ENCODE measurements around the gene LLPH.
"Not testable (repeated sequence)": the region's sequence is repeated elsewhere in the genome, so short reads cannot be mapped to it uniquely, and the experiment has no call there.

LLPH gene

GRCh38 chr12:66130267-66131066, at the start of gene LLPH:
LLPH (minus strand) TSS chr12:66130750; CDS start chr12:66129106, 1,644 bp downstream.
- DNase-seq (ENCODE audit: low spot score), result peak; percentile 76

- no peak for DNase-seq (ENCODE audit: low spot score)
These were observed 45.8 kb upstream of the LLPH start for GRCh38 chr12:66176105-66176900.

GRCh38 chr12:66174391-66175325, 44.1 kb upstream of the LLPH start:
- DNase-seq (ENCODE audit: low spot score), result not testable (repeated sequence)

GRCh38 chr12:66170606-66171005, 40.1 kb upstream of the LLPH start:
- DNase-seq (ENCODE audit: low spot score), result no peak

GRCh38 chr12:66169221-66170170, 38.9 kb upstream of the LLPH start, which contains the start of gene TMBIM4:
TMBIM4 (minus strand) TSS chr12:66169996; CDS start chr12:66169951, 45 bp downstream.
- peak; percentile 92 for DNase-seq (ENCODE audit: low spot score)

GRCh38 chr12:66168410-66168809, 37.9 kb upstream of the LLPH start:
- no peak for DNase-seq (ENCODE audit: low spot score)

- no peak for DNase-seq (ENCODE audit: low spot score)
These were observed 36.0 kb upstream of the LLPH start for GRCh38 chr12:66166561-66166960.

GRCh38 chr12:66165141-66165540, 34.6 kb upstream of the LLPH start:
- no peak for DNase-seq (ENCODE audit: low spot score)

GRCh38 chr12:66164349-66164821, 33.8 kb upstream of the LLPH start:
- no peak for DNase-seq (ENCODE audit: low spot score)

- no peak for DNase-seq (ENCODE audit: low spot score)
These were observed 32.7 kb upstream of the LLPH start for GRCh38 chr12:66163289-66163688.

GRCh38 chr12:66162701-66163100, 32.2 kb upstream of the LLPH start:
- DNase-seq (ENCODE audit: low spot score), result no peak

GRCh38 chr12:66160704-66161103, 30.2 kb upstream of the LLPH start:
- no peak for DNase-seq (ENCODE audit: low spot score)

- DNase-seq (ENCODE audit: low spot score), result no peak
These were observed 28.6 kb upstream of the LLPH start for GRCh38 chr12:66159123-66159522.

GRCh38 chr12:66156654-66157053, 26.1 kb upstream of the LLPH start:
- DNase-seq (ENCODE audit: low spot score), result no peak

GRCh38 chr12:66154776-66155175, 24.2 kb upstream of the LLPH start:
- DNase-seq (ENCODE audit: low spot score), result no peak

GRCh38 chr12:66152732-66153131, 22.2 kb upstream of the LLPH start:
- no peak for DNase-seq (ENCODE audit: low spot score)

GRCh38 chr12:66149702-66150398, 19.3 kb upstream of the LLPH start:
- no peak for DNase-seq (ENCODE audit: low spot score)

- peak; percentile 43 for DNase-seq (ENCODE audit: low spot score)
These were observed 14.5 kb upstream of the LLPH start for GRCh38 chr12:66144791-66145754.

- DNase-seq (ENCODE audit: low spot score), result no peak
These were observed 13.3 kb upstream of the LLPH start for GRCh38 chr12:66143868-66144267.
